K562 (cell line): ENCODE data around the gene HPCA. TPM values are rescaled to one million over a fixed set of nuclear protein-coding genes. Genes with fewer than 3 reads are reported as not detected.

Source experiments
- CCNT2 ChIP-seq: IDR thresholded peaks from 2 replicates; pipeline ENCODE4 v1.6.1; 2011; ENCODE audit warnings: borderline replicate concordance, low read depth, mild to moderate bottlenecking, moderate library complexity, mixed read lengths, low read length; ENCODE audit not compliant: insufficient read length; ENCODE audit errors: extremely low read depth
- DPF2 ChIP-seq: fragments of 450-650 bp; IDR thresholded peaks from 2 replicates; pipeline ENCODE4 v1.6.1; 2016
- ERF ChIP-seq: fragments of 450-650 bp; formaldehyde crosslinking; IDR thresholded peaks from 2 replicates; pipeline ENCODE4 v1.4.0; 2020; ENCODE audit warnings: mild to moderate bottlenecking, mixed read lengths
- HMGN3 ChIP-seq: IDR thresholded peaks from 2 replicates; pipeline ENCODE4 v1.6.1; 2011; ENCODE audit warnings: borderline replicate concordance, low read depth, mild to moderate bottlenecking, mixed read lengths, low read length; ENCODE audit not compliant: insufficient read length; ENCODE audit errors: extremely low read depth
- MYC ChIP-seq, 2 experiments: fragments of 250-450 bp in 1 of 2; sonication (Bioruptor Pico) in 1 of 2; IDR thresholded peaks; 2 replicates each; pipeline versions ENCODE4 v1.5.1 to v1.6.1; 2012 to 2021; ENCODE audit warnings: low read depth in 2 of 2, borderline replicate concordance in 1 of 2, improper control_type of control experiment in 1 of 2, low read length in 1 of 2, mild to moderate bottlenecking in 1 of 2, moderate library complexity in 1 of 2
- NEUROD1 ChIP-seq: fragments of 150-350 bp; IDR thresholded peaks from 2 replicates; pipeline ENCODE4 v1.6.1; 2014; ENCODE audit warnings: borderline replicate concordance, low read length, low read depth; ENCODE audit not compliant: partially characterized antibody
- PHF20 ChIP-seq: fragments of 450-650 bp; IDR thresholded peaks from 2 replicates; pipeline ENCODE4 v1.6.1; 2018; ENCODE audit not compliant: partially characterized antibody
- POLR2G ChIP-seq: fragments of 200-400 bp; formaldehyde crosslinking; IDR thresholded peaks from 2 replicates; pipeline ENCODE4 v1.6.1; 2017; ENCODE audit warnings: low read depth, mild to moderate bottlenecking, antibody characterized with exemption, low read length, moderate library complexity
- RBBP5 ChIP-seq: fragments of 200-600 bp; sonication (generic); IDR thresholded peaks from 2 replicates; pipeline ENCODE4 v1.6.1; 2012; ENCODE audit warnings: borderline replicate concordance, mild to moderate bottlenecking, low read length, control low read depth, inconsistent platforms; ENCODE audit not compliant: insufficient read depth, poor library complexity, severe bottlenecking
- REST ChIP-seq, 2 experiments: fragments of 450-650 bp; formaldehyde crosslinking in 1 of 2; IDR thresholded peaks; 2 replicates each; pipeline versions ENCODE4 v1.4.0 to v1.6.1; 2014 to 2020; ENCODE audit warnings: mild to moderate bottlenecking in 2 of 2, borderline replicate concordance in 1 of 2, low read depth in 1 of 2
- YY1 ChIP-seq, 3 experiments: IDR thresholded peaks; 2 replicates each; pipeline ENCODE4 v1.6.1; 2011; ENCODE audit warnings: low read length in 2 of 3, mild to moderate bottlenecking in 2 of 3, moderate library complexity in 2 of 3, borderline replicate concordance in 1 of 3, control low read depth in 1 of 3, low read depth in 1 of 3; ENCODE audit not compliant: insufficient read depth in 3 of 3, insufficient replicate concordance in 2 of 3, control insufficient read depth in 1 of 3, insufficient read length in 1 of 3; ENCODE audit errors: extremely low read depth in 1 of 3
- ZBTB8A ChIP-seq: fragments of 450-650 bp; IDR thresholded peaks from 2 replicates; pipeline ENCODE4 v1.6.1; 2018; ENCODE audit warnings: mild to moderate bottlenecking, moderate library complexity; ENCODE audit not compliant: partially characterized antibody
- polyA plus RNA-seq, 8 experiments: library from polyadenylated mRNA; depleted of rRNA in 4 of 8; stranded (reverse) in 5 of 8; unstranded in 3 of 8; fragments of >200 nt; fragmentation: Nextera tagmentation in 2 of 8; fragmentation: Illumina TruSeq in 1 of 8; extraction: Ambion mirVana in 2 of 8; extraction: Trizol in 1 of 8; gene quantifications; 2 replicates each; pipeline versions ENCODE4 v1.2.1 to v1.2.3, GENCODE V29; 2011 to 2014; ENCODE audit warnings: inconsistent platforms in 1 of 8, missing spikeins in 1 of 8
- total RNA-seq, 7 experiments: library from RNA; depleted of rRNA in 6 of 7; stranded (reverse); fragments of >200 nt in 6 of 7; fragmentation: Illumina TruSeq in 2 of 7; extraction: Trizol in 2 of 7; gene quantifications; 2 replicates each; pipeline versions ENCODE4 v1.2.1 to v1.2.3, GENCODE V29; 2011 to 2021; ENCODE audit warnings: low replicate concordance in 1 of 7
- TF ChIP-seq, protein P1 (sequence below): sonication (generic); formaldehyde crosslinking; IDR thresholded peaks from 2 replicates; pipeline ENCODE4 v1.8.0; 2022; ENCODE audit warnings: mild to moderate bottlenecking, missing genetic modification reagents, borderline replicate concordance

The HPCA gene
- total and polyA plus RNA-seq, 9 of the 15 experiments (the other 6 are each of a cell fraction or from before 2014, with no cell fraction given): not detected

DNA sequence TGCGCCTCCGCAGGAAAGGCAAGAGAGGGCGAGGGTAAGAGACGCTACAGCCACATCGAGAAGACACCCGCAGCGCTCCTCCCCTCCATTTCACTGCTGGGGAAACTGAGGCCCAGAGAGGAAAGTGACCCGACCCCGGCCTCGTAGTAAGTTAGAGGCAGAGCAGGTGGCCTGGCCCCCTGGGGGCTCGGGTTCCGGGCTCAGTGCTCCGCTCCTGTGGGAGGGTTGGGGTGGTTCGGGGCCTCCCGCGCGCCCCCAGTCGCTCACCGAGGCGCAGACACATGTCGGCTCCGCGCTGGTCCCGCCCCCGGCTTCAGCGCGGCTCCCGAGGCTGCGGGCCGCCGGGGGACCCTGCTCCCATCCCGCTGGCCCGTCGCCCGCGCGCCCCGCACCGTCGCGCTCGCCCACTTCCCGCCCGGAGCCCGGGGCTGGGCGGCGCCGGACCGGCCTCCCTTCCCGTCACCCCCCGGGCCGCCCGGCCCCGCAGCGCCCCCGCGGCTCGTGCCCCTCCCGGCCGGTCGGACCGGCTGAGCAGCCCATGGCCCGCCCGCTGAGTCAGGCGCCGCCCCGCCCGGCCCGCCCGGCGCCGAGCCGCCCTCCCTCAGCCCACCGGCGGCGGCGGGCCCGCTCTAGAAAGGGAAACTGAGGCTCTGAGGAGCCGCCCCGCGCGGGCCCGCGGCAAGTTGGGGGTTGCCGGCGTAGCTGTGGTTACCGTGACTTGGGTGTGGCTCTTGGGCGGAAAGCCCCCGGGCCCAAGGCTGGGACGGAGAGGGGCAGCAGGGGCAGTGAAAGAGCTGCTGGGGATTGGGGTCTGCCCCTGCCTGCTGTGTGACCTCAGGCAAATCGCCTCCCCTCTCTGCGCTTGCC is 14.9 kb downstream of the HPCA start, which contains the start of gene TMEM54 (continued):
- no peak for TF ChIP-seq REST (IDR thresholded peaks at IDR 0.05; ENCODE audit: borderline replicate concordance)
- 0 out of 2 replicates have a peak, but pooled peaks have one; percentile 48 for TF ChIP-seq REST (CRISPR knock-in tag; IDR thresholded peaks at IDR 0.05; ENCODE audit: low read depth)
- no peak for TF ChIP-seq ZBTB8A
- 0 out of 2 replicates have a peak, but pooled peaks have one; percentile 36 for TF ChIP-seq MYC (IDR thresholded peaks at IDR 0.05; ENCODE audit: low read depth, low read length)
- no peak for TF ChIP-seq MYC (CRISPR knock-in tag; IDR thresholded peaks at IDR 0.05; ENCODE audit: borderline replicate concordance, low read depth)
- TF ChIP-seq CCNT2: peak; percentile 65
- TF ChIP-seq PHF20: peak; percentile 32
- TF ChIP-seq POLR2G: peak; percentile 65
- peak; percentile 55 for TF ChIP-seq HMGN3
- peak; percentile 59; the same call in 1 of the 2 replicates for TF ChIP-seq ERF (CRISPR knock-in tag)
- TF ChIP-seq, protein P1, sequence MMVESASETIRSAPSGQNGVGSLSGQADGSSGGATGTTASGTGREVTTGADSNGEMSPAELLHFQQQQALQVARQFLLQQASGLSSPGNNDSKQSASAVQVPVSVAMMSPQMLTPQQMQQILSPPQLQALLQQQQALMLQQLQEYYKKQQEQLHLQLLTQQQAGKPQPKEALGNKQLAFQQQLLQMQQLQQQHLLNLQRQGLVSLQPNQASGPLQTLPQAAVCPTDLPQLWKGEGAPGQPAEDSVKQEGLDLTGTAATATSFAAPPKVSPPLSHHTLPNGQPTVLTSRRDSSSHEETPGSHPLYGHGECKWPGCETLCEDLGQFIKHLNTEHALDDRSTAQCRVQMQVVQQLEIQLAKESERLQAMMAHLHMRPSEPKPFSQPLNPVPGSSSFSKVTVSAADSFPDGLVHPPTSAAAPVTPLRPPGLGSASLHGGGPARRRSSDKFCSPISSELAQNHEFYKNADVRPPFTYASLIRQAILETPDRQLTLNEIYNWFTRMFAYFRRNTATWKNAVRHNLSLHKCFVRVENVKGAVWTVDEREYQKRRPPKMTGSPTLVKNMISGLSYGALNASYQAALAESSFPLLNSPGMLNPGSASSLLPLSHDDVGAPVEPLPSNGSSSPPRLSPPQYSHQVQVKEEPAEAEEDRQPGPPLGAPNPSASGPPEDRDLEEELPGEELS: no peak
- no peak for TF ChIP-seq DPF2
- TF ChIP-seq NEUROD1: peak; percentile 5
- peak in 1 of 3 experiments; percentile 11 for TF ChIP-seq YY1 (IDR thresholded peaks at IDR 0.05; ENCODE audit: borderline replicate concordance in 1 of 3, control insufficient read depth in 1 of 3, extremely low read depth in 1 of 3, insufficient read depth in 3 of 3, insufficient read length in 1 of 3, insufficient replicate concordance in 2 of 3, low read depth in 1 of 3, low read length in 2 of 3)
- TF ChIP-seq RBBP5: peak; percentile 54
